ENCODE measurements around the gene FAM221B.

FAM221B gene

DNA sequence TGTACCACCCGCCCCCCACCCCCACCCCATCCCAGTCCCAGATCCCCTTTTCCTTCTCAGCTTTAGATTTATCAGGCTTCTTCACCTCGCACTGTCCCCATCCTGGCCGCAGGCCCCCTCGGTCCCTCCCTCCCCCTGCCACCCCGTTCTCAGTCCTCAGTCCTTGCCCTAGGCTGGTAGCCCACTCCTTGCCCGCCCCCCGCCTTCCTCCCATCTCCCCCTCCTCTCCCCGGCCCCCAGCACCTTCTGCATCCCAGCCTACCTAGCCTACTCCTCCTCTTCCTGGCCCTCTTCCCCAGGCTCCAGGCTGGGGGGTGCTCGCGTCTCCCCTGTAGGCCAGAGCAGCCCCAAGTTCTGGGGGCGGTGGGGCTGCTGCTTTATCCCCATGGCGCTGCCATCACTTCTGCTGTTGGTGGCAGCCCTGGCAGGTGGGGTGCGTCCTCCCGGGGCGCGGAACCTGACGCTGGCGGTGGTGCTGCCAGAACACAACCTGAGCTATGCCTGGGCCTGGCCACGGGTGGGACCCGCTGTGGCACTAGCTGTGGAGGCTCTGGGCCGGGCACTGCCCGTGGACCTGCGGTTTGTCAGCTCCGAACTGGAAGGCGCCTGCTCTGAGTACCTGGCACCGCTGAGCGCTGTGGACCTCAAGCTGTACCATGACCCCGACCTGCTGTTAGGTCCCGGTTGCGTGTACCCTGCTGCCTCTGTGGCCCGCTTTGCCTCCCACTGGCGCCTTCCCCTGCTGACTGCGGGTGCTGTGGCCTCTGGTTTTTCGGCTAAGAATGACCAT, 36.3 kb downstream of the FAM221B start:
- DNase-seq (ENCODE audit: low read depth in 2 of 2) = no peak

DNA sequence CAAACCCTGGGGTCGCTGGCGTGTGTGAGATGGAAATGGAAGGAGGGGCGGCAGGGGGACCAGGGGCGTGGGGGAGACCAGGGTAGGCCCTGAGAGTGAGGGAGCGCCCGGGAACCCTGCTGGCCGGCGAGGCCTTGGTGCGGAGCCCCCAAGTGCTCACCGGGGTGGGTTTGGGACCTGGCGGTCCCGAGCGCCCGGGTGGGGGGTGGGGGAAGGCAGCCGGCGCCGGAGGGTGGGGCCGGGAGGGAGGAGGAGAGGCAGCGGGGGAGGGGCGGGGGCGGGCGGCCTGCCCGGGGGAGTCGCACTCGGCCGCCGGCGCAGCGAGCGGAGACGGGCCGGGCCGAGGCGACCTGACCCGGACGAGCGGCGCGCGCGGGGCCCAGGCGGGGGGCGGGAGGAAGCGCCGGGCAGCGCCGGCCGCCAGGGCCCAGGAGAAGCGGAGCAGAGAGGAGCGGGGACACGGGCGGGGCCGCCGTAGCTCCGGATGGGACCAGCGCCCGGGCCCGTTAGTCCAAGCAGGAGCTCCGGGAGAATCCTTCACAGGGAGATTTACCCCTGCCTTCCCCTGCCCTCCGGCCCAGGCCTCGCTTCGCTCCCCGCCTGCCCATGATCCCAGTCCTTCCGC, 37.1 kb downstream of the FAM221B start, which contains the start of gene NPR2:
Gene NPR2, plus strand, starts transcription at position 295 of the 625 bp plus-strand sequence. CDS start 818 bp downstream, outside the sequence.
- no peak for DNase-seq (ENCODE audit: low read depth in 2 of 2)

DNA sequence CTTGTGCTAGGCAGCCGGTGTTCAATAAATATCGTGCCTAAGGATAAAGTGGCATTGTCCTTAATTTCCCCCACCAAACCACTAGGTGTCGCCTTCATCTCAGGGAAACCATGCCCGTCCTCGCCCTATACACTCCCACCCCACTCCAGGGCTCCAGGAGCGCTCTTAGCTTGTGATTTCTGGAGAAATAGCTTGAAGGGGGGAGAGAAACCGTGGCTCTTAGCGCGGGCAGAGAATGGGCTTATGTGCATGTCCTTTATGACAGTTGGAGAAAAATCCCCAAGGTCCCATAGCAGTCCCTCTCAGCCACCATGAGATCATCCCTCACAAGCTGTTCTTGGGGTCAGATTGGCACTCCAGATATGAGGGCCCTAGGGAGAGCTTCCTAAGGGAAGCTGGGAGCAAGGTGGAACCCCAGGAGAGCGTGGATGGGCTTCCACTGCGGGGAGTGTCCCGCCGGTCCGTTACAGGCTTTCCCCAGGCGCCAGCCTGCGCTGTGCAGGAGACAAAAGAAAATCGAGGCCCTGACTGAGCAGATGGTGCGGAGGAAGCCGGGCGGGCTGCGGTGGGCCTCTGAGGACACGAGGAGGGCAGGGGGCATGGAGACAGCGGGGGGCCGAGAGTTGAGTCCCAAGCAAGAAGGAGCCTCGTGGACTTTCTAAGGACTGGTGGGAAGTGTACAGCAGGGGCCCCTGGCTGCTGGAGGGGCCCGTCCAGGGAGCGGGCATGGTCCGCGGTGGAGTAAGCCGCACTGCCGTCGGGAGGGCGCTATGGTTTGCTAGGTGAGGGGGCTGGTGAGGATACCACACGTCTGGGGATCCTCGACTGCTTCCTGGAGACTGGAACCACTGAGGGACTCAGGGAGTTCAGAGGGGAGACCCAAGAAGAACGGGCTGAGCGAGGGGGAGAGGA, 37.9 kb downstream of the FAM221B start:
- DNase-seq (ENCODE audit: low read depth in 2 of 2) = peak; percentile 17 to 36

DNA sequence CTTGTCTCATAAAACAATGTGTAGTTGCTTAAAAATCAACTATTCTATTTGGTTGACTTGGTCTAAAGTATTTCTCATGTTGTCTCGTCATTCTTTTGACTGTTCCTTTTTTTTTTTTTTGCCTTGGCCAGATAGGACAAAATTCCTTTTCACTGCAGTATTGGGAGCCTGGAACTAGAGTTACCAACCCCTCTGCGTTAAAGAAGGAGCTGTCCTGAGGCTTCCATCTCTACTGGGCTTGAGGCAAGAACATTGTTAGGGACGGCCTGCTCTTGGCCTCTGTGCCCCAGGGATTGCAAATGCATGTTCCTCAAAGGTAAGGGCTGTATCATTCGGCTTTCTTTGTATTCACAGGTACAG, 38.5 kb downstream of the FAM221B start:
- no peak for DNase-seq (ENCODE audit: low read depth in 2 of 2)

- DNase-seq (ENCODE audit: low read depth in 2 of 2) = no peak
Measured at GRCh38 chr9:35789541-35789940, 39.0 kb downstream of the FAM221B start.

GRCh38 chr9:35783418-35783817, 45.1 kb downstream of the FAM221B start:
- DNase-seq (ENCODE audit: low read depth in 2 of 2) = no peak

DNA sequence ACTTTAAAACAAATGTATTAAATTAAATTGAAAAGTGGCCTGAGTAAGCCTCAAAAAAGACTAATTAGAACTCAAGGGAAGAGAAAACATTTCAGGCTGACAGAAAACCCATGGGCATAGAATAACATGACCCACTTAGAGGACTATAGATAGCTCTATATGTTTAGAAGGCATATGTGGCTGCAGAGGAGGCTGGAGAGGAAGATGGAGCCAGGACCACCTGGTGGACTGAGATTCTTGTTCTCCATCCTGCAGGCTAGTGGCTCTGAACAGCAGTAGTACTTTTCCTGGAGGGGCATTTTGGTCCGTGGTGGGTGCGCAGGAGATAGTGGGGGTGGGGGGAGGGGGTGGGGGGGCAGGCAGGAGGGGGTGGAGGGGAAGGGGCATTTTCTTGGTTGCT, 47.5 kb downstream of the FAM221B start:
- DNase-seq (ENCODE audit: low read depth in 2 of 2) = no peak

- no peak for DNase-seq (ENCODE audit: low read depth in 2 of 2)
Measured at GRCh38 chr9:35778496-35778895, 50.0 kb downstream of the FAM221B start.

DNA sequence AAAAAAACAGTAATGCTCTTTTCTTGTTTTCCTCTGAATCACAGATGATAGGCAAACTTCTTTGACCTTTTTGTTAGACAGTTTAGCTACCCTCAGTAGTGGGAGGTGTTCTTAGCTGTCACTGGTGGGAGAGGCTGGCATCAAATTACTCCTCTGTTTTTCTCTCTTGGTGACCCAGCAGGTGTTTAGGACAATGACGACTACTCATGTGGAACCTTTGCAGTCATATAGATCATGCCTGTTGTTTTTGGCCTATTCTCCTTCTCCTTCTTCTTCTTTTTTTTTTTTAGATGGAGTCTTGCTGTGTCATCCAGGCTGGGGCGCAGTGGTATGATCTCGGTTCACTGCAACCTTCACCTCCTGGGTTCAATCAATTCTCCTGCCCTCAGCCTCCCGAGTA, 52.5 kb downstream of the FAM221B start:
- DNase-seq (ENCODE audit: low read depth in 2 of 2) = no peak

GRCh38 chr9:35774907-35775635, 53.5 kb downstream of the FAM221B start:
- DNase-seq (ENCODE audit: low read depth in 2 of 2) = no peak

DNA sequence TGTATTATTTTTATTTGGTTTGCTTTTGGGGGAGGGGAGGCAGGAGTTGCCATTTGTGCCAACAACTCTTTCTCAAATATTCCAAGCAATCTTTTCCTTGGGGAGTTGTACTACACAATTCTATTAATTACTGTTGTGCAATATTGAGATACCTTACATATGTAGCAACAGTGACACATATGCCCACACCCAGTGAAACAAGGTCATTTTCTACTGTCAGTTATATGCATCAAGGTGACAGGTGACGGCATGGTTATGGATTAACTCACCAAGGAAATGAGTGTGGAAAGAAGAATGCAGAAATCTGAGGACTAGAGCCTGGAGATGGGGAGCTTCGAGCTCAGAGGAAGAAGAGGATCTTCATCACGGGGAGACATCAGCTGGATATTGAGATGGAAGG, 56.6 kb downstream of the FAM221B start:
- no peak for DNase-seq (ENCODE audit: low read depth in 2 of 2)

DNA sequence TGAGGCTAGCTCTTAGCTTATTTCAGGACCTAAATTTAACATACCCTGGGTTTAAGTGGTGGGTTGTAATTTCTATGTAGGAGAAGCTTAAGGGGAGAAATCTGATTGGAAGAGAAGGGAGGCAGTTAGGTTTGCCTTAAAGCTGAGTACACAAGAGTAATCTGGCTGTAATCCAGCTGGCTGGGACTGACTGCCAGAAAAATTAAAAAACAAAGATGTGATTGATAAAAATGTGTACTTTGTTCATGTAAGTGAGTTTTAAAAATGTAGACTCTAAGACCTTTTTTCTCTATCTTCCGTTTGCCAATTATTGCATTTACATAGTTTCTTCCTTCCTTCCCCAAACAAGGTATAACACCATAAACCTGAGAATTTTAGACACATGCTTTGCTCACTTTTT, 57.0 kb downstream of the FAM221B start:
- DNase-seq (ENCODE audit: low read depth in 2 of 2) = no peak

- no peak for DNase-seq (ENCODE audit: low read depth in 2 of 2)
Measured at GRCh38 chr9:35771075-35771433, 57.5 kb downstream of the FAM221B start.

GRCh38 chr9:35769763-35770162, 58.8 kb downstream of the FAM221B start:
- DNase-seq (ENCODE audit: low read depth in 2 of 2) = no peak

- DNase-seq (ENCODE audit: low read depth in 2 of 2) = no peak
Measured at GRCh38 chr9:35767458-35767857, 61.1 kb downstream of the FAM221B start.

- no peak for DNase-seq (ENCODE audit: low read depth in 2 of 2)
Measured at GRCh38 chr9:35766997-35767396, 61.5 kb downstream of the FAM221B start.
